Myocyte (in vitro differentiated cells): ENCODE measurements around the gene LRCH4. TPM values are rescaled to one million over a fixed set of nuclear protein-coding genes. Genes with fewer than 3 reads are reported as not detected.
"Not testable (repeated sequence)": the region's sequence is repeated elsewhere in the genome, so short reads cannot be mapped to it uniquely, and the experiment has no call there.

Experiments used
- DNase-seq: peaks from one replicate; pipeline ENCODE4 v3.0.0-alpha.2; 2012; ENCODE audit warnings: low read depth
- total RNA-seq: library from RNA; depleted of rRNA; stranded (reverse); fragments of >200 nt; gene quantifications from 2 replicates; pipeline ENCODE4 v1.2.3, GENCODE V29; 2014

The LRCH4 gene
- total RNA-seq, 1 donor from 2014 or later: 63.1 TPM

GRCh38 chr7:100568896-100569844, 16.8 kb downstream of the LRCH4 start:
- DNase-seq: no peak

GRCh38 chr7:100568176-100568895, 17.6 kb downstream of the LRCH4 start:
- no peak for DNase-seq

GRCh38 chr7:100567751-100568175, 18.2 kb downstream of the LRCH4 start:
- DNase-seq: no peak

- no peak for DNase-seq
Observed at GRCh38 chr7:100567031-100567730, 18.7 kb downstream of the LRCH4 start.

GRCh38 chr7:100566018-100566531, 19.9 kb downstream of the LRCH4 start:
- no peak for DNase-seq

DNA sequence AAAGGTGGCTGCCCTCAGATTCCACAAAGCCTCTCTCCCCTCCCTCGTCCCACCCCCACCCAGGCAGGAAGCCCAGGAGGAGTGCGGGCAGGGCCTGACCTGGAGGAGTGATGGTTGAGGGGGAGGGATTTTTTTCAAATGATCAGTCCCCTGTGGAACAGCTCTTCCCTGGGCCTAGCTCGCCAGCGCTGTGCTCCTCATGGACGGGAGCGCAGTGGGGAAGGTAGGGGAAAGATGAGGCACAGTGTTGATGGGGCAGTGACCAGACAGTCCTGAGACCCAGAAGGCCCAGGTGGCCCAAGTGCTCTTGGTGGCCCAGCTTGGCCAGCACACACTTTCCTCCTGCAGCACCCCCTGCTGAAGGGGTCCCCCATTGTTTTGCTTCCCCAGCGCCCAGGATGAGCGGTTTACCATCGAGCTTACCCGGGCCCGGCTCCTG, 20.8 kb downstream of the LRCH4 start:
- DNase-seq: no peak

DNA sequence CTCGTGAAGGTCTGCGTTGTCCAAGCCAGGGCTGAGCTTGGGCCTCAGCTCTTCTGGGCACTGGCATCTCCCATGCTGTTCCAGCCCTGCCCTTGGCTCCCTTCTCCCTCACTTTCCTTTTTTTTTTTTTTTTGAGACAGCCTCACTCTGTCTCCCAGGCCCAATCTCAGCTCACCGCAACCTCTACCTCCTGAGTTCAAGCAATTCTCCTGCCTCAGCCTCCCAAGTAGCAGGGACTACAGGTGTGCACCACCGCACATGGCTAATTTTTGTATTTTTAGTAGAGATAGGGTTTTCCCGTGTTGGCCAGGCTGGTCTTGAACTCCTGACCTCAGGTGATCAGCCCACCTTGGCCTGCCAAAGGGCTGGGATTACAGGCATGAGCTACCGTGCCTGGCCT, 21.5 kb downstream of the LRCH4 start:
- not testable (repeated sequence) for DNase-seq

DNA sequence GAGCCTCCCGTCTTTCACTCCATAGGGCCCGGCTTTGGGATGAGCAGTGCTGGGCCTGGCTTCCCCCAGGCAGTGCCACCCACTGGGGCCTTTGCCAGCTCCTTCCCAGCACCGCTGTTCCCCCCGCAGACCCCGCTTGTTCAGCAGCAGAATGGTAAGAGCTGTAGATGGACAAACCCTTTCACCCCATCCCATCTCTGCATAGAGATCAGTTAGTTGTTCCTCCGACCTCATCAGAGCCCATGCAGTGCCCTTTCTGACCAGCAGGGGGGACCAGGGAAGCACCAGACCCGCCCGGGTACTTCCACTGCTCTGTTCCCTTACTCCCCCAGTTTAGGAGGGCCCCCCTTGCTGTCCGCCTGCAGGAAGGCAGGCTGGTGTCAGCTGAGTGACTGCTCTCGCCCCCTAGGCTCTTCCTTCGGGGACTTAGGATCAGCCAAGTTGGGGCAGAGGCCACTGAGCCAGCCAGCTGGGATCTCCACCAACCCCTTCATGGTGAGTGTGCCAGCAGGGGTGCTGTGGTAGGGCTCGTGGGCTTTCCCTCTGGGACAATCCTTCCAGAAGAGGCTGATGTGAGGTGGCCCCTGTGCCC, 22.0 kb downstream of the LRCH4 start:
- peak; percentile 84 for DNase-seq

DNA sequence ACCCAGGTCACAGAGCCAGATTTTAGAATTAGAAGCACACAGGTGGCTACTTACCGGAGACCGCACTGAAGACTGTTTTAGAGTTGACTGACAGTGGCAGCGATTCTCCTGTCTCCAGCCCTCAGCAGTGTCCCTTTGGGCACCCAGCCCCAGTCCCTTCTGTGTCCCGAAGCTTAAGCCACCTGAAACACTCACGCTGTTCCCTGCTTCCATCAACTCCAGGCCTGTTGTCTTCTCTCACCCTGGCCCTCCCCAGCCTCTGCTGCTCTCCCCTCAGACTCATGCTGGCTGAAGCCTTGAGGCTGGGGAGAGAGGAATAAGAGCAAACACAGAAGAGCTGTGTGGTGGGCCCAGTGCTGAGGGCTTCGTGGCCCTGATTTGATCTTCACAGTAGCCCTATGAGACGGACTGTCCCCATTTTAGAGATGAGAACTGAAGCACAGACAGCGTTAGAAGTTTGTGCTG, 22.8 kb downstream of the LRCH4 start:
- no peak for DNase-seq

DNA sequence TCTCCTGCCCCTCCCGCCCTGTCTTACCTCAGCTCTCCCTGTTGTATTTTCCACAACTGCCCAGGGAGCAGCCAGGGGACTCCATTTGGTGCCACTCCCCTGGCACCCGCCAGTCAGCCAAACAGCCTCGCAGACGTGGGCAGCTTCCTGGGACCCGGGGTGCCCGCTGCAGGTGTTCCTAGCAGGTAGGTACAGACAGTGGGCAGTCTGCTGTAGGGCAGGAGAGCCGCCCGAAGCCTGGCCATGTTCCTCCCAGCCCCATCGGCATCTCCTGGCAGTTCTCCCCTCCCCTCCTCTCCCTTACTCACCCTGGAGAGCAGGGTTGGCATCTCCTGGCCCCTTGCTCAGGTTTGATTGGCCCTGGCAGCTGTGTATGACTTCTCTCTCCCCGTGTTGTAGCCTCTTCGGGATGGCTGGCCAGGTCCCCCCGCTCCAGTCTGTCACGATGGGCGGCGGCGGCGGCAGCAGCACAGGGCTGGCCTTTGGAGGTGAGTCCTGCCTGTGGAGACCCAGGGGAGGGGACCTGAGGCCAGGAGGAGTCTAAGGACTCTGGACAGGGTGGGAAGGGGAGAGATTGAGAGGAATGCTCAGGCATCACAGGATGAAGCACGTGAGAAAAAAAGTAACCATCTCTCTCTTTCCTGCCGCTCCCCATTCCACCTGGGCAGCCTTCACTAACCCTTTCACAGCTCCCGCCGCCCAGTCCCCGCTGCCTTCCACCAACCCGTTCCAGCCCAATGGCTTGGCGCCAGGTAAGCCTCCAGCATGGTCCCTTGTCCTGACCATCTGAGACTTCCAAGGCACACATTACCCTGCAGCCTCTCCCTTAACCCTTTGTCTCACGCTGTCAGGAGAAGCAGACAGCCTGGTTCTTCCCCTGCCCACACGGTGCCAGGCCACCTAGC, 23.5 kb downstream of the LRCH4 start:
- no peak for DNase-seq

DNA sequence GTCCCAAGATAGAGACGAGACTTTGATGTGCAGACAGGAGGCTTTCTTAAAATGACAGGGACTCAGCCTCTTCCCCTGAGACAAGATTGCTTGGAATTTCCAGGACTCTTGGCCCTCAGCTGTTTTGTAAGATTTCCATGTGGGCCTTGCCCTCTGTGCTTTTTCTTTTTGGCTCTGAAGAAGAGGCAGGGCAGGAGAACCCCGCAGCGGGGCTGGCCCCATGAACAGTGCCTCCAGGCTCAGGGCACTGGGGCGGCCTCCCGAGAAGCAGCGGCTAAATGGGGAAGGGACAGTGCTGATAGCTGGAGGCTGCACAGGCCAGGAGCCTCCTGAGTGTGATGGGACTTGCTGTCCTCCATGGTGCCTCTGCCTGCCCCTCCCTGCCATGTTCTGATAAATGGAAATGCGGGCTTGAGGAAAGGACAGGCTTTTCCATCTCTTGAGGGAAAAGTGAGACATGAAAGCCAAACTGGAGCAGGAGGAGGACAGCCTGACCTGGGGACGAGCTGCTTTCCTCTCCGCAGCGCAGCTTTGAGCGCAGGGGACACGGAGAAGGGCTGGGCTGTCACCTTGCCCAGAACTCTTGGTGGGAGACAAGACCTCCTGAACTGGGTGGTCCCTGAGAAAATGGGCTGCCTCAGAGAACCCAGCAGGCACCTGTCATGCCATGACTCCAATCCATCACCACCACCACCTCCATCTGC, 24.3 kb downstream of the LRCH4 start:
- DNase-seq: no peak

DNA sequence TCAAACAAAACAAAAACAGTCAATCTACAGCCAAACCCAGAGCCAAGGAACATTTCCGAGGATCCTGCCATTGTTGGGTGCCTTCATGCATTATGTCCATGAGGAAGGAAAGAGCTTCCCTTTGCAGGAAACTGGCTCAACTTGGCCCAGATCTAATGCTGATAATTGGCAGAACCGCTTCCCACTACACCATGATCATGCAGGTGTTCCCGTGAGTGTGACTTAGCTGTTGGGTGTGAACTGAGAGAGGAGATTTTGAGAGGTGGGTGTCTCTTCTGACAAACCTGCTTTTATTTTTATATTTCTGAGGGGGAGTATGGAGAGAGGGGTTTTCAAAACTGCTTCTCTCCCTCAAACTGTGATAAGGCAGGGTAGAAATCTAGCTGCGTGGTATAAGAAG, 26.8 kb downstream of the LRCH4 start:
- no peak for DNase-seq

DNA sequence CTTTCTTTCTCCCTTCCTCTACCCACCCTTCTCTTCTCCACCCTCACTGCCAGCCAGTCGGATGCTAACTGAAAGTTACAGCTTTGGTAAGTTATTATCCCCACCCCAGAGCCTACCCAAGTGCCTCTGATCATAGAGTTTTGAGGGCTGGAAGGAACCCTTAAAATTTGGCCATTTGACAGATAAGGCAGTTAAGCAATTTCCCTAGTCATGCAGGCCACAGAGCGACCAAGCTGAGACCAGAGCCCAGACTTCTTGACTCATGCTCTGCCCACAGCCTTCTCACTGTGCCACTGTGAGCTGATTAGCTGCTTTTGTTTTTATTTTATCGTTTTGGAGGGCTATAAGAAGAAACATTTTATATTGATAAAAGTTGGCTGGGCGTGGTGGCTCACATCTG, 29.4 kb downstream of the LRCH4 start:
- DNase-seq: peak; percentile 62

GRCh38 chr7:100555701-100556100, 30.2 kb downstream of the LRCH4 start:
- DNase-seq: no peak

DNA sequence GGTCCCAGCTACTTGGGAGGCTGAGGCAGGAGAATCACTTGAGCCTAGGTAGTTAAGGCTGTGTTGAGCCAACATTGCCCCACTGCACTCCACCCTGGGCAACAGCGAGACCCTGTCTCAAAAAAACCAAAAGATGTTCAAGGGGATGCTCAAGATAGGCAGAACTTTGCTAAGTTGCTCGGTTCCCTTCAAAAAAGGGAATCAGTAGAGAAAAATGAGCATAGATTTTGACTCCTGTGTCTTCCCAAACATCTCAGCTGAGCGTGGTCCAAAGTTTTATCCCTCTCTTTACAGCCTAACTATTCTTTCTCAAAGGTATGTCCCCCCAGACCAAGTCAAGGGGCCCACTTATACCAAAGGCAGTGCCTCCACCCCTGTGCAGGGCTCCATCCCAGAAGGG, 32.9 kb downstream of the LRCH4 start:
- no peak for DNase-seq

GRCh38 chr7:100552532-100552931, 33.4 kb downstream of the LRCH4 start:
- no peak for DNase-seq

- DNase-seq: not testable (repeated sequence)
Observed at GRCh38 chr7:100548446-100548845, 37.5 kb downstream of the LRCH4 start.

- no peak for DNase-seq
Observed at GRCh38 chr7:100547872-100548271, 38.1 kb downstream of the LRCH4 start.
